NCI-H345 treated with DMSO at 0.1 percent for 48 hours (cell line): ENCODE data around the gene OTOA.
"Not testable (repeated sequence)": the region's sequence is repeated elsewhere in the genome, so short reads cannot be mapped to it uniquely, and the experiment has no call there.

Experiments
- DNase-seq: peaks from one replicate; lab custom pipeline; 2025; ENCODE audit not compliant: unreplicated experiment; lab: John Stamatoyannopoulos, UW

OTOA gene

DNA sequence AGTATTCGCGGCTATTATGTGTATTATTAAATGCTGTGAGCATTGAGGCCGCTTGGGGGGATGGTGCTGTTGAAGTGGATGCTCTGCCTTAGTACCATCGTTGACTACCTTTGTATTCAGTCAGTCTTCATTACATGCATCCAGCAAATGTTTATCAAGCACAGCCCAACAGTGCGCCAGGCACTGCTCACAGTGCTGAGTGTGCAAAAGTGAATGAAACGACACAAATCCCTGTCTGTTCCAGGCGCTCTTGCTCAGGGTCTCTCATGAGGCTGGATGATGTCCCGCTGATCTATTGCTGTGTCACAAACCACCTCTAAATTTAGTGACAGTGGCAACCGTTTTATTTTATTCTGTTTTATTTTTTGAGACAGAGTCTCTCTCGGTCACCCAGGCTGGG, 53.8 kb downstream of the OTOA start:
- no peak for DNase-seq

DNA sequence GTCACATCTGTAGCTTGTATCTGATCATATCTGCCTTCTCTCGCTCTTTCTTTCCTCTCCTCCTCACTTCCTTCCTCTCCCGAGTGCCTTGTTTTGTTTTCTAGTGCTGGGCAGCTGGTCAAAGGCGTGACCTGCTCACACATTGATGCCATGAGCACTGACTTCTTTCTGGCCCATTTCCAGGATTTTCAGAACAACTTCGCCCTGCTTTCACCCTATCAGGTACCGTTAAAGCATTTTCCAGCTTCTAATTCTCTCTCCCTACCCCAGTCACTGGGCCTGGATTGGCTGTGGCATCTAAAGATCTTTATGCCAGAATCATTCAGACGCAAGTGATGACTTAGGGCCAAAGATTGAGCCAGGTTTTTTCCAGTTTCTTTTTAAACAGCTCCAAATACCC, 55.5 kb downstream of the OTOA start:
- no peak for DNase-seq

DNA sequence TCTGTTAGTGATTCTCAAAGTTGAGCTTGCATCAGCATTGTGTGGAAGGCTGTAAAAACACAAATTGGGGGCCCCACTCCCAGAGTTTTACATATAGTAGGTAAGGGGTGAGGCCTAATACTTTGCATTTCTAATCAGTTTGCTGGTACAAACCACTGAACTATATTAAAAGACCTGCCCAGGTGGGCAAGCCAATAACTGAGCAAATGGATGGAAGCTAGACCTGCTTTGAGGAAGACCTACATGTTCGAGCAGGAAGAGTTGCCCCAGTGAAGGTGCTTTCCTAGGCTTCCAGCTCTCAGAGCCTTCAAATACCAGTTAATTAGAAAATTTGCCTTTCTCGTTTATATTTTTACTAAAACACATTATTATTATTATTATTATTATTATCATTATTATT, 56.8 kb downstream of the OTOA start:
- DNase-seq, result no peak

DNA sequence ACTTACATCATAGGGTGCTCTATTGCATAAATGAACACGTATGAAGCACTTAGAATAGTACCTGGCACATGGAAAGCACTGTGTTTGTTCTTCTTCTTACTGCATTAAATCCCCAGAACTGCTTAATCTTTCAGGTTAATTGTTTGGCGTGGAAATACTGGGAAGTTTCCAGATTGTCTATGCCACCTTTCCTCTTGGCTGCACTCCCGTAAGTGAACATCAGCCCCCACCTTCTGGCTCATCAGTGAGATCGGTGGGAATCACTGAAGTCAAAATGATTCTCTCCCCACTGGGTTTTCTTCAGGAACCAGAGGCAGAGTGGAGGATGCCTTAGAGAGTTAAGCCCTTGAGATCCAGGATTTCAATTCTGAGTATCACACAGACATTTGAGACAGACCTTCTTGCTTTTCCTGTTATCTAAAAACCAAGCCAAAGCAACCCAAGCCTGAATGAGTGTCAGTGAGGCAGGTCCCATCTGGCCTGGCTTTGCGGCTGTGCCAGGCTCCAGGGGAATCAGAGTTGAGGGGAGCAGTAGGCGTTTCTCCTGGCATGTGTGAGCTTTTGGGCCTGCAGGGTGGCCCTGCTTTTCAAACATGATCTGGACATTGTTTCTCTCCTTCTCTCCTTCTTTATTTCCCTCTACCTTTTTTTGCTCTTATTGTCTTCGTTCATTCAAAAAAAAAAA, 59.1 kb downstream of the OTOA start:
- no peak for DNase-seq

DNA sequence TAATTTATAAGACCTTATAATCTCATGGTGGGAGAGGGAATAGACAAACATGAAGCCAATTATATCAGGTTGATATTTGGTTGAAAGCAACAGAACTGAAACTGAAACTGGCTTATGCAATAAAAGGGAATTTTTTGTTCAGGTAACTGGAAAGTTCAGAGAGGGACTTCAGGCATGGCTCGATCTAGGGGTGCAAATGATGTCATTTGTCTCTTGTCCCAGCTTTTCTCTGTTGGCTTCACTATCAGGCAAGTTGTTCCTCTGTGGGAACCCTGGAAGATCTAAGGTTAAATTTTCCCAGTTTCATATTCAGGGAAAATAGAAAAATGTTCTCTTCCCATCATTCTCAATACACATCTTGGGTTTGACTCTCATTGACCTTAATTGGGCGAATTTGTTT, 59.8 kb downstream of the OTOA start:
- no peak for DNase-seq

DNA sequence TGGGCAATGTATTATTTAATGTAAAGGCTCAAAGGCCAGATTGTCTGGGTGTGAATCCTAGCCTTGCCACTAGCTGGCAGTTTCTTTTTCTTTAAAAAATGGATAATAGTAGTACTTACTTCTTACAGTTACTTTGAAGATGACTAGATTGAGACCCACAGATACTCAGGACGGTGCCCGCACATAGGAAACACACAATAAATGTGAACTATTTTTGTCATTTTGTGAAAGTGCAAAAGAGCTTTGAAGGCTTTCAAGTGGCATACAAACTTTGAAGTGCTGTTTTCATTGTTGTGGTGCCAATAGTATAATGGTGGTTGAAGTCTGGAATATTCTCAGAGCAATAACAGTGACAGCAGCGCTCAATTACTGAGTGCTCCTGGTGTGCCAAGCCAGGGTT, 63.6 kb downstream of the OTOA start:
- no peak for DNase-seq

GRCh38 chr16:21731233-21731632, 67.5 kb downstream of the OTOA start:
- not testable (repeated sequence) for DNase-seq

DNA sequence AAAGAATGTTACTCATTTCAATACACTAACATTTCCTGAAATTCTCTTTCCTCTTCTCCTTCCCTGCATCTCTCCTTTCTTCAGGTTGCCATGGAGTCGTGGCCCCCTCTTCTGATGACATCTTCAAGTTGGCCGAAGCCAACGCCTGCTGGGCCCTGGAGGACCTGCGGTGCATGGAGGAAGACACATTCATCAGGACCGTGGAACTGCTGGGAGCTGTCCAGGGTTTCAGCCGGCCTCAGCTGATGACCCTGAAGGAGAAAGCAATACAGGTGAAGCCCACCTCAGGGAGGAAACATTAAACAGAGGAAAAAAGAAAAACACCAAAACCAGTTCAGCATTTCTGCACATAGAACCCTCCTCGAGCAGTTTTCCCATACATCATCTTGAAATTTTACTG, 76.9 kb downstream of the OTOA start:
- DNase-seq, result not testable (repeated sequence)

GRCh38 chr16:21756192-21757079, 92.7 kb downstream of the OTOA start:
- DNase-seq, result not testable (repeated sequence)

DNA sequence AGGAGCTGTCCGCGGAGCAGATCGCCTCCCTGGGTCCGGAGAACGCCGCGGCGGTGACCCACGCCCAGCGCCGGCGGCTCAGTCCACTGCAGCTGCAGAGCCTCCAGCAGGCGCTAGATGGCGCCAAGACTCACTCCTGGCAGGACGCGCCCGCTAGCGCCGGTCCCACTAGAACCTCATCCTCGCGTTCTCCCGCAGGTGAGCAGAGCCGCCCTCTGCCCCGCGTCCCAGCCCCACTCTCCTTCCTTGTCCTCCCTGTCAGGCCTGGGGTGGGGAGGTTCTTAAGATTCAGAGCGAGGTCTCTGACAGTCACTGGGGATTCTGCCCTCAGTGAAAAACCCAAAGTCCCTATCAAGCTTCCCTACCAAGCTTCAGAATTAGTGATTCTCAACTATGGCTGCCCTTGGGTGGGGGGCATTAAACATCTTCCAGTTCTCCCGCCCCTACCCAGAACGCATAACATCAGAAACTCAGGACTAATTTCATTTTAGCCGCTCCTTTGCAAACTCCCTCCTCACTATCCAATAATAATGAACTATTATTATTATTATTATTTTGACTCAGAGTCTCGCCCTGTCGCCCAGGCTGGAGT, 93.4 kb downstream of the OTOA start:
- DNase-seq, result not testable (repeated sequence)

DNA sequence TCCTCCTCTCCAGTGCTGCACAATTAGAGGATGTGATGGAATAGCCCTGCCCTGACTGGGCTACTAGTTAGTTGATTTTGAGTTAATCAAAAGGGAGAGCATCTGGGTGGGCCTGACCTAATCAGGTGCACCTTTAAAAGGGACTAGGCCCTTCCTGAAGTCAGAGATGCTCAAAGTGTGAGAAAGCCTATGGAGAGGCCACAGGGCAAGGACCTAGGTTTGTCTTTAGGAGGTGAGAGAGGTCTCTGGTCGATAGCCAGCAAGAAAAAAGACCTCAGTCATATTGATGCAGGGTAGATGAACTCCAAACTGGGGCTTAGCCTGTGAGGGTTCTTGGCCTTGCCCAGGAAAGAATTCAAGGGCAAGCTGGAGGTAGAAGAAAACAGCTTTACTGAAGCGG, 104.5 kb downstream of the OTOA start:
- DNase-seq, result not testable (repeated sequence)

- not testable (repeated sequence) for DNase-seq
Observed at GRCh38 chr16:21768810-21769209, 105.0 kb downstream of the OTOA start.

GRCh38 chr16:21769284-21769683, 105.5 kb downstream of the OTOA start:
- not testable (repeated sequence) for DNase-seq

DNA sequence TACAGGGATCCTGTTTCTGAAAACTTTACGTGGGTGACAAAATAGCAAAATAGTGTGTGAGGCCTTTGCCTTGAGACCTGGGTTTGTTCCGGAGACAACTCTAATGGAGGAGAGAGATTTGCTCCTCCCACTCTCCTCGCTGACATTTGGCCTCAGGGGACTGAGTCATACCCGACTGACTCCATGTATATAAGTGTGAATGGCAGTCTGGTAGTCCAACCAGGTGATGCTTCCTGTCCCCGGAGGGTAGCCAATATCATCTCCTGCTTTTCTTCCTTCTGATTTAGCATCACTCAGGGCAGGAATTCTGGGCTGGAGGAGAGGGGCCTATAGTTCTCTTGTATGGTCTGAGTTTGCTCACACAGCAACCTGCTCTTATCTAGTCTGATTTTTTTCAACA, 106.8 kb downstream of the OTOA start:
- not testable (repeated sequence) for DNase-seq

GRCh38 chr16:21772547-21773206, 108.9 kb downstream of the OTOA start:
- DNase-seq, result not testable (repeated sequence)

- DNase-seq, result not testable (repeated sequence)
Observed at GRCh38 chr16:21773207-21773553, 109.4 kb downstream of the OTOA start.

- not testable (repeated sequence) for DNase-seq
Observed at GRCh38 chr16:21780525-21780924, 116.8 kb downstream of the OTOA start.

GRCh38 chr16:21790506-21790905, 126.7 kb downstream of the OTOA start:
- DNase-seq, result not testable (repeated sequence)

DNA sequence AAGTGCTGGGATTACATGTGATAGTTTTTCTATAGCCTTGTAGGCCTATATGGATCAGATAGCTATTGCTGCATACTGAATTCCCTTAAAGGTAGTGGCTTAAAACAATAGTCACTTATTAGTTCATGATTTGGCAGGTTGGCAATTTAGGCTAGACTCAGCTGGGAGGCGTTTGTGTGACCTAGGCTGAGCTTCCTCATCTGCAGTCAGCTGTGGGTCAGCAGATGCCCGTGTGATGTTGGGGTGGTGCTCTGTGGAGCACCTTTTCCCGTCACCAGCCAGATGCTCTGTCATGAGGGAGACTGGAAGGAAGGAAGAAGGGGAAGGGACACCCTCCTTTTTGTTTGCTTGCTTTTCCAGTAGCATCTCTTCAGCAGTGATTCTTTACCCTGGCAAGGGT, 129.5 kb downstream of the OTOA start:
- DNase-seq, result not testable (repeated sequence)

- not testable (repeated sequence) for DNase-seq
Observed at GRCh38 chr16:21798601-21799000, 134.8 kb downstream of the OTOA start.
